SH-SY5Y (cell line): Measurements from ENCODE around the gene HECTD4.

ENCODE experiments used
- GATA2 ChIP-seq: IDR thresholded peaks from 2 replicates; pipeline ENCODE4 v1.6.1; 2011; ENCODE audit warnings: mild to moderate bottlenecking, low read depth, low read length
- GATA3 ChIP-seq: IDR thresholded peaks from 2 replicates; pipeline ENCODE4 v1.6.1; 2011; ENCODE audit warnings: low read depth, mild to moderate bottlenecking, low read length, moderate library complexity

DNA sequence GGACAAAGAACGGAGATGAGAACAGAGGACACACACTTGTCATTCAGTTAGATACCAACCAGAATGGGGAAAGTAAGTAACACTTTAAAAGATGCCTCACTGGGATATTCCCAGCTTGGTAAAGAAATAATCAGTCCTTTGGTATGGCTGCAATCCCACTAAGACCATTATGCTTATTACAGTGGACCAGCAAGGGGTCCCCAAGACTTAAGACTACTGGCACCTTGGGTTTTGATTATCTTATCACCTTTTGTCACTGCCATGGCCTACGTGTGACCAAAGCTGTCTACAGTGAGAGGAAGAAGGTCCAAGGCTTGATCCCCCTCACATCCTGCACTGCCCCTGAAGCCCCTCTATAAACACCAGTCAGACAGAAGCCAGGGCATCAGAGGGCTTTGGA lies 191.0 kb downstream of the HECTD4 start:
- TF ChIP-seq GATA2 (no peak), GATA3 (no peak)
